Measurements from ENCODE around the gene HAUS8. TPM values are rescaled to one million over a fixed set of nuclear protein-coding genes. Genes with fewer than 3 reads are reported as not detected.

The HAUS8 gene
- total and polyA plus RNA-seq, 2 of the 4 experiments (the other 2 are of a cell fraction): 3.4 to 14.2 TPM

DNA sequence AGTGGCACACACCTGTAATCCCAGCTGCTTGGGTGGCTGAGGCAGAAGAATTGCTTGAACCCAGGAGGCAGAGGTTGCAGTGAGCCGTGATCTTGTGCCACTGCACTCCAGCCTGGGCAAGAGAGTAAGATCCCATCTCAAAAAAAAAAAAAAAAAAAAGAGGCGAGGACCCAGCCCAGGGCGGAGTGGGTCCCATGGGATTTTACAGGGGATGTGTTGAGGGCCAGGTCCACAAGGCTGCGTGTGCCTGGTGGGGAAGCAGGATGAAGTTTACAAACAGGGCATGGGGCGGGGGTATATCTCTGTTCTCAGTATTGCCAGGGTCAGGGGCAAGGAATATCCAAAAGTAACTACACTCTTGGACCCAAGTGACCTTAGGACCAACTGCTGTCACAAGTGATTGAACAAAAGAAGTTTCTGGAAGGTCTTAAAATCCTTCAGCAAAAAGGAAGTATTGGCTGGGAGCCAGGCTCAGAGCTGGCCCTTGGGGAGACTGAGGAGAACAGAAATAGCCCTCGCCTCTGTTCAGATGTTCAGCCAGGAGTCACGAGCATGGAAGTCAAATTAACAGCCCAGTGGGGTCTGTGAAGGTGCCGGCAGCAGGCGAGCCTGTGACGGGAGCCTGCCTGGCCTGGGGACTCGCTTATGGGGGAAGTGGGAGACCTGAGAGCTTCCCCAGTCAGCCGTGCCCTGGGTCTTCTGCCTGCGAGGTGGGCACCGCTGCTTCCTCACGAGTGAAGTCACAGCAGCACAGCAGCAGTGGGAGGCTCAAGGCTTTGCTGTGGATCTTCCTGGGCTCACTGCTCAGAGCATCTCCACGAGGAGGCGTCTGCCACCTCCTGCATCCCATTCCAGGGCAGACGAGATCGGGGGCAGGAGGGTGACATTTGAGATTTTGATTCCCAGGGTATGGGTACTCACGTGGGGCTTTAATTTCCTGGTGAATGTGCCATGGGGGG, 6.7 kb upstream of the HAUS8 start:
- Histone ChIP-seq H3K56ac (ENCODE audit: extremely low read depth, insufficient read depth, low read length) (no peak overlapping the region), H3K79me1 (ENCODE audit: low read depth in 1 of 2, low read length in 2 of 2) (peaks cover 9 to 45% of the 10 kb centered on the region in 2 experiments; a peak in 3 of 4 replicates), H3K9me3 (ENCODE audit: control insufficient read depth, insufficient read depth, low read length) (no peaks in the 10 kb centered on the region), H3K4me3 (ENCODE audit: insufficient read depth, low read depth, low read length) (no peak overlapping the region), H2BK5ac (ENCODE audit: low read depth, low read length, poor library complexity, severe bottlenecking) (peak overlapping the region; percentile 47), H3K36me3 (ENCODE audit: control insufficient read depth, insufficient read depth, low read length) (peaks cover 15% of the 10 kb centered on the region), H3K9ac (ENCODE audit: low read depth, low read length) (no peak overlapping the region), H4K91ac (ENCODE audit: insufficient read depth, low read depth, low read length) (peak overlapping the region; percentile 16), H3K4me2 (ENCODE audit: low read depth, low read length) (no peak overlapping the region), H2BK15ac (ENCODE audit: low read depth, low read length) (no peak overlapping the region), H2BK20ac (ENCODE audit: low read depth, low read length) (no peak overlapping the region; the same call in 1 of the 2 replicates), H3K18ac (ENCODE audit: low read depth, low read length) (no peak overlapping the region), H3K27me3 (ENCODE audit: control insufficient read depth, insufficient read depth, low read length) (no peaks in the 10 kb centered on the region), H2AK5ac (ENCODE audit: low read depth, low read length) (peak overlapping the region; percentile 57), H4K20me1 (ENCODE audit: insufficient read depth, low read length) (peaks cover 80% of the 10 kb centered on the region), H3K9me1 (ENCODE audit: insufficient read depth, low read length) (peaks cover 21% of the 10 kb centered on the region), H2AK9ac (replicated peaks; ENCODE audit: low read depth, low read length, poor library complexity) (peak overlapping the region; percentile 83), H2AFZ (replicated peaks; ENCODE audit: low read length, poor library complexity) (no peak overlapping the region), H3K4ac (ENCODE audit: low read depth, low read length) (no peak overlapping the region), H3K27ac (ENCODE audit: insufficient read depth, low read length) (no peak overlapping the region), H3K14ac (replicated peaks; ENCODE audit: low read depth, low read length) (0 out of 2 replicates have a peak overlapping the region, but pooled peaks have one; percentile 24), H3K4me1 (ENCODE audit: control insufficient read depth, insufficient read depth, low read length) (peaks cover 20% of the 10 kb centered on the region), H2BK120ac (ENCODE audit: low read depth, low read length) (no peak overlapping the region), H4K5ac (ENCODE audit: low read depth, low read length) (no peak overlapping the region), H4K8ac (ENCODE audit: low read depth in 2 of 2, low read length in 2 of 2) (peak overlapping the region in 1 of 2 experiments; percentile 31; a peak in 1 of 4 replicates), H3K23ac (ENCODE audit: low read depth, low read length) (peak overlapping the region; percentile 21; the same call in 1 of the 2 replicates)
- CTCF ChIA-PET: interaction anchor here (0.7 kb wide), 1 partner anchor 76 kb away, joined by 3 read pairs; no protein-coding TSS in a partner anchor
- in situ Hi-C loops (cut with MboI; ENCODE audit: low sequenced_read_pairs): no loop called here
- POLR2A ChIA-PET (ENCODE audit: unreplicated experiment): no interaction called here
- ATAC-seq (ENCODE audit: low read depth) (no peak), DNase-seq (no peak)
- WGBS, 2 experiments (ENCODE audit: extremely low coverage in 2 of 2, insufficient read length in 1 of 2): 100% methylated on average over 1 of the region's 20 CpGs; no CpG with 5 or more reads in 1 of the 2 experiments
- intact Hi-C loops (cut with micrococcal nuclease): no loop called here
- dilution Hi-C loops (cut with HindIII; ENCODE audit: low sequenced_read_pairs, unreplicated experiment): no loop called here
- no TSS peak for BruUV-seq (replicated peaks)
- TF ChIP-seq CEBPB (IDR thresholded peaks at IDR 0.05; ENCODE audit: low read depth, low read length) (no peak), MAFK (IDR thresholded peaks at IDR 0.05; ENCODE audit: low read depth, low read length) (no peak), BHLHE40 (IDR thresholded peaks at IDR 0.05; ENCODE audit: low read depth, low read length) (no peak), CHD1 (IDR thresholded peaks at IDR 0.05; ENCODE audit: low read depth, low read length) (no peak), MAZ (IDR thresholded peaks at IDR 0.05; ENCODE audit: borderline replicate concordance, low read depth, low read length) (no peak), NFE2L2 (IDR thresholded peaks at IDR 0.05; ENCODE audit: low read depth, low read length) (no peak), RCOR1 (IDR thresholded peaks at IDR 0.05; ENCODE audit: insufficient replicate concordance, low read length) (no peak), RFX5 (IDR thresholded peaks at IDR 0.05; ENCODE audit: low read depth, low read length) (no peak), POLR2A (IDR thresholded peaks at IDR 0.05; ENCODE audit: low read depth, low read length) (no peak), SMC3 (IDR thresholded peaks at IDR 0.05; ENCODE audit: low read depth, low read length) (no peak), FOS (IDR thresholded peaks at IDR 0.05; ENCODE audit: low read depth, low read length) (no peak)
- TF ChIP-seq, protein P1, sequence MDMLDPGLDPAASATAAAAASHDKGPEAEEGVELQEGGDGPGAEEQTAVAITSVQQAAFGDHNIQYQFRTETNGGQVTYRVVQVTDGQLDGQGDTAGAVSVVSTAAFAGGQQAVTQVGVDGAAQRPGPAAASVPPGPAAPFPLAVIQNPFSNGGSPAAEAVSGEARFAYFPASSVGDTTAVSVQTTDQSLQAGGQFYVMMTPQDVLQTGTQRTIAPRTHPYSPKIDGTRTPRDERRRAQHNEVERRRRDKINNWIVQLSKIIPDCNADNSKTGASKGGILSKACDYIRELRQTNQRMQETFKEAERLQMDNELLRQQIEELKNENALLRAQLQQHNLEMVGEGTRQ (IDR thresholded peaks at IDR 0.05; ENCODE audit: low read depth, low read length): no peak
- TF ChIP-seq, protein P2, sequence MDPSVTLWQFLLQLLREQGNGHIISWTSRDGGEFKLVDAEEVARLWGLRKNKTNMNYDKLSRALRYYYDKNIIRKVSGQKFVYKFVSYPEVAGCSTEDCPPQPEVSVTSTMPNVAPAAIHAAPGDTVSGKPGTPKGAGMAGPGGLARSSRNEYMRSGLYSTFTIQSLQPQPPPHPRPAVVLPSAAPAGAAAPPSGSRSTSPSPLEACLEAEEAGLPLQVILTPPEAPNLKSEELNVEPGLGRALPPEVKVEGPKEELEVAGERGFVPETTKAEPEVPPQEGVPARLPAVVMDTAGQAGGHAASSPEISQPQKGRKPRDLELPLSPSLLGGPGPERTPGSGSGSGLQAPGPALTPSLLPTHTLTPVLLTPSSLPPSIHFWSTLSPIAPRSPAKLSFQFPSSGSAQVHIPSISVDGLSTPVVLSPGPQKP (IDR thresholded peaks at IDR 0.05; ENCODE audit: borderline replicate concordance, low read depth, low read length): no peak
- TF ChIP-seq, protein P3, sequence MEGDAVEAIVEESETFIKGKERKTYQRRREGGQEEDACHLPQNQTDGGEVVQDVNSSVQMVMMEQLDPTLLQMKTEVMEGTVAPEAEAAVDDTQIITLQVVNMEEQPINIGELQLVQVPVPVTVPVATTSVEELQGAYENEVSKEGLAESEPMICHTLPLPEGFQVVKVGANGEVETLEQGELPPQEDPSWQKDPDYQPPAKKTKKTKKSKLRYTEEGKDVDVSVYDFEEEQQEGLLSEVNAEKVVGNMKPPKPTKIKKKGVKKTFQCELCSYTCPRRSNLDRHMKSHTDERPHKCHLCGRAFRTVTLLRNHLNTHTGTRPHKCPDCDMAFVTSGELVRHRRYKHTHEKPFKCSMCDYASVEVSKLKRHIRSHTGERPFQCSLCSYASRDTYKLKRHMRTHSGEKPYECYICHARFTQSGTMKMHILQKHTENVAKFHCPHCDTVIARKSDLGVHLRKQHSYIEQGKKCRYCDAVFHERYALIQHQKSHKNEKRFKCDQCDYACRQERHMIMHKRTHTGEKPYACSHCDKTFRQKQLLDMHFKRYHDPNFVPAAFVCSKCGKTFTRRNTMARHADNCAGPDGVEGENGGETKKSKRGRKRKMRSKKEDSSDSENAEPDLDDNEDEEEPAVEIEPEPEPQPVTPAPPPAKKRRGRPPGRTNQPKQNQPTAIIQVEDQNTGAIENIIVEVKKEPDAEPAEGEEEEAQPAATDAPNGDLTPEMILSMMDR (conservative IDR thresholded peaks at IDR 0.05; ENCODE audit: low read depth, low read length): no peak
